IMR-90 (cell line): Measurements from ENCODE around the gene DDX60. TPM values are rescaled to one million over a fixed set of nuclear protein-coding genes. Genes with fewer than 3 reads are reported as not detected.

Source experiments
- ATAC-seq: fragments of 200-7000 bp; cut with Tn5 transposase; 2 replicates; pipeline ENCODE4 v1.9.1; 2020; ENCODE audit warnings: low read depth, mild to moderate bottlenecking, moderate library complexity
- BruUV-seq: library from RNA; stranded (reverse); fragments of 400-500 nt; replicated peaks from 2 replicates; lab custom pipeline; 2021; lab: Mats Ljungman, UMichigan
- CTCF ChIA-PET: fragments of 300-600 bp; formaldehyde crosslinking; extraction: SDS; loops from one replicate; lab custom pipeline; 2021; ENCODE audit warnings: antibody characterized with exemption; lab: Yijun Ruan, JAX
- POLR2A ChIA-PET: fragments of 300-600 bp; sonication (Branson Sonifier 250); formaldehyde crosslinking; loops from one replicate; lab custom pipeline; 2022; ENCODE audit warnings: antibody characterized with exemption; ENCODE audit not compliant: unreplicated experiment; lab: Charles Lee
- DNase-seq: peaks from one replicate; pipeline ENCODE4 v3.0.0; 2013
- H2AFZ ChIP-seq: replicated peaks from 2 replicates; pipeline ENCODE3; 2013; ENCODE audit warnings: low read length, mild to moderate bottlenecking; ENCODE audit not compliant: poor library complexity
- H2AK5ac ChIP-seq: 2 replicates; pipeline ENCODE4 v1.6.1; 2013; ENCODE audit warnings: low read depth, low read length, inconsistent platforms
- H2AK9ac ChIP-seq: replicated peaks from 2 replicates; pipeline ENCODE3; 2013; ENCODE audit warnings: mild to moderate bottlenecking, low read depth, low read length, moderate library complexity; ENCODE audit not compliant: poor library complexity
- H2BK120ac ChIP-seq: 2 replicates; pipeline ENCODE4 v1.6.1; 2013; ENCODE audit warnings: low read depth, low read length, inconsistent platforms
- H2BK15ac ChIP-seq: 3 replicates; pipeline ENCODE4 v1.6.1; 2013; ENCODE audit warnings: low read depth, low read length, inconsistent platforms
- H2BK20ac ChIP-seq: 2 replicates; pipeline ENCODE4 v1.6.1; 2013; ENCODE audit warnings: low read depth, mild to moderate bottlenecking, inconsistent platforms, low read length, moderate library complexity
- H2BK5ac ChIP-seq: 2 replicates; pipeline ENCODE4 v1.6.1; 2013; ENCODE audit warnings: mild to moderate bottlenecking, low read depth, low read length, inconsistent platforms; ENCODE audit not compliant: poor library complexity, severe bottlenecking
- H3K14ac ChIP-seq: replicated peaks from 2 replicates; pipeline ENCODE4 v1.6.1; 2013; ENCODE audit warnings: low read depth, low read length, inconsistent platforms
- H3K18ac ChIP-seq: 2 replicates; pipeline ENCODE4 v1.6.1; 2013; ENCODE audit warnings: low read depth, low read length, control low read depth
- H3K23ac ChIP-seq: 2 replicates; pipeline ENCODE4 v1.6.1; 2013; ENCODE audit warnings: low read depth, low read length, inconsistent platforms
- H3K27ac ChIP-seq: 2 replicates; pipeline ENCODE4 v1.5.1; 2013; ENCODE audit warnings: mild to moderate bottlenecking, control low read depth, low read length; ENCODE audit not compliant: insufficient read depth
- H3K27me3 ChIP-seq: 2 replicates; pipeline ENCODE4 v1.6.1; 2013; ENCODE audit warnings: low read length; ENCODE audit not compliant: control insufficient read depth, insufficient read depth
- H3K36me3 ChIP-seq: 2 replicates; pipeline ENCODE4 v1.6.1; 2013; ENCODE audit warnings: low read length, mixed read lengths; ENCODE audit not compliant: control insufficient read depth, insufficient read depth
- H3K4ac ChIP-seq: 2 replicates; pipeline ENCODE4 v1.6.1; 2013; ENCODE audit warnings: low read depth, low read length, inconsistent platforms
- H3K4me1 ChIP-seq: 2 replicates; pipeline ENCODE4 v1.6.1; 2013; ENCODE audit warnings: low read length, mixed read lengths; ENCODE audit not compliant: control insufficient read depth, insufficient read depth
- H3K4me2 ChIP-seq: 2 replicates; pipeline ENCODE4 v1.6.1; 2013; ENCODE audit warnings: low read depth, mild to moderate bottlenecking, control low read depth, low read length, moderate library complexity
- H3K4me3 ChIP-seq: 2 replicates; pipeline ENCODE4 v1.5.1; 2013; ENCODE audit warnings: low read depth, mild to moderate bottlenecking, control low read depth, low read length, moderate library complexity; ENCODE audit not compliant: insufficient read depth
- H3K56ac ChIP-seq: 2 replicates; pipeline ENCODE4 v1.6.1; 2013; ENCODE audit warnings: low read length, inconsistent platforms; ENCODE audit not compliant: insufficient read depth; ENCODE audit errors: extremely low read depth
- H3K79me1 ChIP-seq, 2 experiments: 2 replicates each; pipeline ENCODE4 v1.6.1; 2013; ENCODE audit warnings: low read length in 2 of 2, inconsistent platforms in 1 of 2, low read depth in 1 of 2
- H3K9ac ChIP-seq: 2 replicates; pipeline ENCODE4 v1.6.1; 2013; ENCODE audit warnings: low read depth, low read length, control low read depth
- H3K9me1 ChIP-seq: 2 replicates; pipeline ENCODE4 v1.6.1; 2013; ENCODE audit warnings: low read length, inconsistent platforms; ENCODE audit not compliant: insufficient read depth
- H3K9me3 ChIP-seq: 2 replicates; pipeline ENCODE4 v1.6.1; 2013; ENCODE audit warnings: low read length; ENCODE audit not compliant: control insufficient read depth, insufficient read depth
- H4K20me1 ChIP-seq: 2 replicates; pipeline ENCODE4 v1.6.1; 2013; ENCODE audit warnings: low read length, inconsistent platforms; ENCODE audit not compliant: insufficient read depth
- H4K5ac ChIP-seq: 2 replicates; pipeline ENCODE4 v1.6.1; 2013; ENCODE audit warnings: mild to moderate bottlenecking, low read depth, low read length, control low read depth
- H4K8ac ChIP-seq, 2 experiments: 2 replicates each; pipeline ENCODE4 v1.6.1; 2013; ENCODE audit warnings: low read depth in 2 of 2, low read length in 2 of 2, control low read depth in 1 of 2, inconsistent platforms in 1 of 2
- H4K91ac ChIP-seq: 2 replicates; pipeline ENCODE4 v1.6.1; 2013; ENCODE audit warnings: low read depth, low read length, inconsistent platforms; ENCODE audit not compliant: insufficient read depth
- WGBS, 2 experiments: methylation state at CpG; one replicate each; pipeline versions ENCODE4 v1.1.5 to v1.1.7; 2013; ENCODE audit warnings: missing lambda C conversion rate in 2 of 2; ENCODE audit not compliant: insufficient read length in 1 of 2; ENCODE audit errors: extremely low coverage in 2 of 2; 5-methylcytosine and 5-hydroxymethylcytosine counted together
- dilution Hi-C: fragments of 300-500 bp; cut with HindIII; formaldehyde crosslinking; loops from one replicate; pipeline ENCODE4 v1.14.3; 2018; ENCODE audit warnings: low sequenced_read_pairs; ENCODE audit not compliant: unreplicated experiment
- in situ Hi-C: fragments of 300-500 bp; cut with MboI; formaldehyde crosslinking; loops from 3 replicates; pipeline ENCODE4 v1.14.3; 2019; ENCODE audit warnings: low sequenced_read_pairs, inconsistent platforms, mixed read lengths
- intact Hi-C: fragments of 100-400 bp; cut with micrococcal nuclease; formaldehyde crosslinking; loops from 2 replicates; pipeline ENCODE4 v1.10.0; 2022
- polyA plus RNA-seq, 3 experiments: library from polyadenylated mRNA; depleted of rRNA; stranded (reverse); fragments of >200 nt; gene quantifications; 2 replicates each; pipeline ENCODE4 v1.2.3, GENCODE V29; 2012; ENCODE audit warnings: low replicate concordance in 1 of 3
- total RNA-seq: library from RNA; depleted of rRNA; stranded (reverse); fragments of >200 nt; gene quantifications from 2 replicates; pipeline ENCODE4 v1.2.3, GENCODE V29; 2012; rRNA removed
- TF ChIP-seq, protein P1 (sequence below): fragments of 150-350 bp; IDR thresholded peaks from 2 replicates; pipeline ENCODE4 v1.6.1; 2017; ENCODE audit warnings: mild to moderate bottlenecking, antibody characterized with exemption, low read length, low read depth

DDX60 gene
- total and polyA plus RNA-seq, 2 of the 4 experiments (the other 2 are of a cell fraction) = 3.1 to 6.6 TPM

DNA sequence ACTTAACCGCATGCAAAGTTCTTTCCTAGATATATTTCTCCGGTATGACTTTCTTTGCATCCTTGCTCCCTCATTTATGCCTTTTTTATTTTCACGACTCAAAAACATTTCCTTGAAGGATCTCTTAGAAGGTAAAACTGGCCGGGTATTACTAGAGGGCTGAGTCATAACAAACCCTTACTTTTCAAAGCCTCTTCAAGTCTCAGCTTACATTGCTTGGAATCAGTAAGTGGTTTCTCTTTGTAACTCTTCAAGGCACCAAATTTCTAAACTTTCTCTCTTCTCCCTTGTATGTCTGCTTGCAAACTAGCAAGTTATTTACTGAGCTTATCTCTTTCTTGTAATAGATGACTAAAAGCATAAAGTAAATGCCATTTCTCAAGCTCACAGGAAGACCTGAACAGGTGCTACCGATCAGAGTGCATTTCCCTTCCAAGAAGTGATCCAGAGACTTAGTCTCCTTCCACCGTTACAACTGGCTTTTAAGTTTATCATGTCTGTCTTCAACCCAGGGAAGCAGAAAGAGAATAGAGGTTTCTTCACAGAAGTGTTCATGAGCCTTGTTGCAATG is 150.8 kb downstream of the DDX60 start:
- no peak overlapping the region for H2BK120ac ChIP-seq
- peak; percentile 69 for ATAC-seq
- no peak overlapping the region for H4K8ac ChIP-seq
- TF ChIP-seq, protein P1, sequence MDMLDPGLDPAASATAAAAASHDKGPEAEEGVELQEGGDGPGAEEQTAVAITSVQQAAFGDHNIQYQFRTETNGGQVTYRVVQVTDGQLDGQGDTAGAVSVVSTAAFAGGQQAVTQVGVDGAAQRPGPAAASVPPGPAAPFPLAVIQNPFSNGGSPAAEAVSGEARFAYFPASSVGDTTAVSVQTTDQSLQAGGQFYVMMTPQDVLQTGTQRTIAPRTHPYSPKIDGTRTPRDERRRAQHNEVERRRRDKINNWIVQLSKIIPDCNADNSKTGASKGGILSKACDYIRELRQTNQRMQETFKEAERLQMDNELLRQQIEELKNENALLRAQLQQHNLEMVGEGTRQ = no peak
- no peaks in the 10 kb centered on the region for H3K9me1 ChIP-seq
- no peak overlapping the region for H3K23ac ChIP-seq
- no peak overlapping the region for H2BK15ac ChIP-seq
- no CpG with 5 or more reads among the region's 6 CpGs for WGBS, 2 experiments
- in situ Hi-C loops = no loop called here
- 0 out of 2 replicates have a peak overlapping the region, but pooled peaks have one; percentile 27 for H3K4me2 ChIP-seq
- no peak overlapping the region for H3K9ac ChIP-seq
- H3K79me1 ChIP-seq = no peaks in the 10 kb centered on the region
- no peaks in the 10 kb centered on the region for H3K4me1 ChIP-seq
- H3K9me3 ChIP-seq = no peaks in the 10 kb centered on the region
- no peak overlapping the region for H3K14ac ChIP-seq
- no peaks in the 10 kb centered on the region for H3K36me3 ChIP-seq
- no peak overlapping the region for H4K5ac ChIP-seq
- intact Hi-C loops = no loop called here
- H3K27ac ChIP-seq = no peak overlapping the region
- no peak overlapping the region for H2BK5ac ChIP-seq
- no peak overlapping the region for H2AFZ ChIP-seq
- no peaks in the 10 kb centered on the region for H4K20me1 ChIP-seq
- no peak overlapping the region for H2AK9ac ChIP-seq
- DNase-seq = peak; percentile 62
- no peaks in the 10 kb centered on the region for H3K27me3 ChIP-seq
- dilution Hi-C loops = no loop called here
- ChIA-PET CTCF (interaction anchor here (1.0 to 1.4 kb wide), 2 partner anchors 10 to 14 kb away, joined by 3 to 4 read pairs; no protein-coding TSS in a partner anchor), POLR2A (no interaction called here)
- no TSS peak for BruUV-seq
- H2AK5ac ChIP-seq = no peak overlapping the region
- H3K56ac ChIP-seq = no peak overlapping the region
- no peak overlapping the region for H3K4me3 ChIP-seq
- no peak overlapping the region for H3K4ac ChIP-seq
- no peak overlapping the region for H4K91ac ChIP-seq
- H3K18ac ChIP-seq = no peak overlapping the region
- no peak overlapping the region for H2BK20ac ChIP-seq

Other genes with a start within 250 kb of the DDX60 start
- gene ANXA10, start 226.2 kb downstream of the DDX60 start, total RNA-seq = 0.72 and 1.1 TPM in 2 replicates
- 0.44 and 0.46 TPM in 2 replicates for gene ANXA10, start 226.2 kb downstream of the DDX60 start, polyA plus RNA-seq (2012; rRNA removed)
- gene DDX60L, start 161.7 kb upstream of the DDX60 start, total RNA-seq = 9.5 and 11.9 TPM in 2 replicates
- gene DDX60L, start 161.7 kb upstream of the DDX60 start, polyA plus RNA-seq (2012; rRNA removed) = 4.3 and 6.4 TPM in 2 replicates
- 91.9 and 112 TPM in 2 replicates for gene PALLD, start 178.3 kb upstream of the DDX60 start, total RNA-seq
- gene PALLD, start 178.3 kb upstream of the DDX60 start, polyA plus RNA-seq (2012; rRNA removed) = 71.0 and 91.0 TPM in 2 replicates